Activated CD8-positive, alpha-beta memory T cell treated with anti-CD3 and anti-CD28 coated beads, Interleukin-2, amount 50 U/mL, for 1 hour (primary cell): ENCODE data around the gene RALGPS1.

Experiments used
- DNase-seq: peaks from one replicate; pipeline ENCODE4 v3.0.0-alpha.2; 2020; ENCODE audit errors: extremely low read depth

RALGPS1 gene

GRCh38 chr9:127022913-127023660, 108.5 kb downstream of the RALGPS1 start:
- DNase-seq: no peak

GRCh38 chr9:127025042-127025441, 110.5 kb downstream of the RALGPS1 start:
- no peak for DNase-seq

GRCh38 chr9:127027694-127028093, 113.1 kb downstream of the RALGPS1 start:
- DNase-seq: no peak

GRCh38 chr9:127029548-127029947, 115.0 kb downstream of the RALGPS1 start:
- DNase-seq: no peak

GRCh38 chr9:127030814-127031740, 116.5 kb downstream of the RALGPS1 start:
- DNase-seq: no peak

GRCh38 chr9:127032256-127032655, 117.7 kb downstream of the RALGPS1 start:
- no peak for DNase-seq

GRCh38 chr9:127033061-127033460, 118.5 kb downstream of the RALGPS1 start:
- no peak for DNase-seq

GRCh38 chr9:127033789-127034188, 119.2 kb downstream of the RALGPS1 start:
- no peak for DNase-seq

- no peak for DNase-seq
Measured at GRCh38 chr9:127034691-127035090, 120.1 kb downstream of the RALGPS1 start.

- no peak for DNase-seq
Measured at GRCh38 chr9:127035423-127035822, 120.8 kb downstream of the RALGPS1 start.

GRCh38 chr9:127035948-127036347, 121.4 kb downstream of the RALGPS1 start:
- no peak for DNase-seq

- DNase-seq: no peak
Measured at GRCh38 chr9:127036437-127036836, 121.9 kb downstream of the RALGPS1 start.

- no peak for DNase-seq
Measured at GRCh38 chr9:127038531-127038930, 123.9 kb downstream of the RALGPS1 start.

- DNase-seq: no peak
Measured at GRCh38 chr9:127039492-127039891, 124.9 kb downstream of the RALGPS1 start.

- no peak for DNase-seq
Measured at GRCh38 chr9:127045148-127045547, 130.6 kb downstream of the RALGPS1 start.

- no peak for DNase-seq
Measured at GRCh38 chr9:127047971-127048370, 133.4 kb downstream of the RALGPS1 start.

- DNase-seq: no peak
Measured at GRCh38 chr9:127049044-127049443, 134.5 kb downstream of the RALGPS1 start.

- no peak for DNase-seq
Measured at GRCh38 chr9:127049581-127049980, 135.0 kb downstream of the RALGPS1 start.

- DNase-seq: no peak
Measured at GRCh38 chr9:127050152-127050551, 135.6 kb downstream of the RALGPS1 start.

- DNase-seq: no peak
Measured at GRCh38 chr9:127050591-127051001, 136.0 kb downstream of the RALGPS1 start.

GRCh38 chr9:127051881-127052595, 137.5 kb downstream of the RALGPS1 start:
- no peak for DNase-seq
